PC-3 (cell line): ENCODE results near the gene KRT2. TPM values are rescaled to one million over a fixed set of nuclear protein-coding genes. Genes with fewer than 3 reads are reported as not detected.

Experiments used
- ATAC-seq: fragments of 200-7000 bp; cut with Tn5 transposase; 2 replicates; pipeline ENCODE4 v1.9.1; 2020; ENCODE audit warnings: mild to moderate bottlenecking, moderate library complexity
- BruUV-seq: library from RNA; stranded (reverse); fragments of 400-500 nt; replicated peaks from 2 replicates; lab custom pipeline; 2021; lab: Mats Ljungman, UMichigan
- CTCF ChIA-PET: fragments of 300-600 bp; sonication (Branson Sonifier 250); formaldehyde crosslinking; loops from one replicate; lab custom pipeline; 2022; ENCODE audit warnings: antibody characterized with exemption; lab: Charles Lee
- POLR2A ChIA-PET: fragments of 300-600 bp; sonication (Branson Sonifier 250); formaldehyde crosslinking; loops from one replicate; lab custom pipeline; 2022; ENCODE audit warnings: antibody characterized with exemption; ENCODE audit not compliant: unreplicated experiment; lab: Charles Lee
- DNase-seq: peaks from one replicate; pipeline ENCODE4 v3.0.0-alpha.2; 2015
- H2AFZ ChIP-seq: fragments of 300-600 bp; sonication (generic); 2 replicates; pipeline ENCODE4 v1.6.0; 2016; ENCODE audit warnings: antibody characterized with exemption, low read length
- H3F3A ChIP-seq: fragments of 300-600 bp; sonication (generic); one replicate; pipeline ENCODE4 v1.6.0; 2017; ENCODE audit warnings: antibody characterized with exemption, low read length, control low read depth, mild to moderate bottlenecking; ENCODE audit not compliant: unreplicated experiment
- H3K27ac ChIP-seq: fragments of 300-600 bp; sonication (generic); 2 replicates; pipeline ENCODE4 v1.5.1; 2016; ENCODE audit warnings: mild to moderate bottlenecking, low read length
- H3K27me3 ChIP-seq: fragments of 300-600 bp; sonication (generic); 2 replicates; pipeline ENCODE4 v1.6.1; 2016; ENCODE audit warnings: low read length, mixed read lengths
- H3K36me3 ChIP-seq: fragments of 300-600 bp; sonication (generic); 2 replicates; pipeline ENCODE4 v1.6.1; 2016; ENCODE audit warnings: low read depth, mixed run types, low read length, mixed read lengths
- H3K4me1 ChIP-seq: fragments of 300-600 bp; sonication (generic); 2 replicates; pipeline ENCODE4 v1.5.1; 2016; ENCODE audit warnings: low read length; ENCODE audit not compliant: insufficient read depth
- H3K4me2 ChIP-seq: fragments of 300-600 bp; sonication (generic); 2 replicates; pipeline ENCODE4 v1.6.0; 2016; ENCODE audit warnings: low read length
- H3K4me3 ChIP-seq: fragments of 300-600 bp; sonication (generic); 2 replicates; pipeline ENCODE4 v1.5.1; 2016; ENCODE audit warnings: mild to moderate bottlenecking, low read length, mixed read lengths
- H3K79me2 ChIP-seq: fragments of 300-600 bp; sonication (generic); 2 replicates; pipeline ENCODE4 v1.6.1; 2017; ENCODE audit warnings: low read length, mixed read lengths
- H3K9ac ChIP-seq: fragments of 300-600 bp; sonication (generic); 2 replicates; pipeline ENCODE4 v1.6.0; 2016; ENCODE audit warnings: mild to moderate bottlenecking, low read length
- H3K9me2 ChIP-seq: fragments of 300-600 bp; sonication (generic); replicated peaks from 2 replicates; pipeline ENCODE4 v1.6.1; 2016; ENCODE audit warnings: mixed run types, low read length, mixed read lengths
- H3K9me3 ChIP-seq: fragments of 300-600 bp; sonication (generic); 2 replicates; pipeline ENCODE4 v1.6.1; 2016; ENCODE audit warnings: low read length, mixed read lengths
- H4K20me1 ChIP-seq: fragments of 300-600 bp; sonication (generic); 2 replicates; pipeline ENCODE4 v1.6.1; 2016; ENCODE audit warnings: low read length, mixed read lengths
- EZH2 ChIP-seq: fragments of 300-600 bp; sonication (generic); IDR thresholded peaks from one replicate; pipeline ENCODE4 v1.6.1; 2017; ENCODE audit warnings: antibody characterized with exemption, mild to moderate bottlenecking, low read length; ENCODE audit not compliant: unreplicated experiment
- EZH2phosphoT487 ChIP-seq: fragments of 300-600 bp; sonication (generic); IDR thresholded peaks from 2 replicates; pipeline ENCODE4 v1.6.1; 2018; ENCODE audit warnings: mild to moderate bottlenecking, antibody characterized with exemption, low read length, borderline replicate concordance
- intact Hi-C: fragments of 100-400 bp; cut with micrococcal nuclease; formaldehyde crosslinking; loops from 2 replicates; pipeline ENCODE4 v1.9.0; 2023
- total RNA-seq: library from RNA; depleted of rRNA; stranded (reverse); fragments of >200 nt; gene quantifications from 2 replicates; pipeline ENCODE4 v1.2.3, GENCODE V29; 2014
- TF ChIP-seq, protein P1 (sequence below): fragments of 300-600 bp; sonication (generic); conservative IDR thresholded peaks from 2 replicates; pipeline ENCODE4 v1.5.1; 2017; ENCODE audit warnings: antibody characterized with exemption, low read depth, mild to moderate bottlenecking, low read length

The KRT2 gene
- total RNA-seq, 1 experiment from 2014 or later = not detected

DNA sequence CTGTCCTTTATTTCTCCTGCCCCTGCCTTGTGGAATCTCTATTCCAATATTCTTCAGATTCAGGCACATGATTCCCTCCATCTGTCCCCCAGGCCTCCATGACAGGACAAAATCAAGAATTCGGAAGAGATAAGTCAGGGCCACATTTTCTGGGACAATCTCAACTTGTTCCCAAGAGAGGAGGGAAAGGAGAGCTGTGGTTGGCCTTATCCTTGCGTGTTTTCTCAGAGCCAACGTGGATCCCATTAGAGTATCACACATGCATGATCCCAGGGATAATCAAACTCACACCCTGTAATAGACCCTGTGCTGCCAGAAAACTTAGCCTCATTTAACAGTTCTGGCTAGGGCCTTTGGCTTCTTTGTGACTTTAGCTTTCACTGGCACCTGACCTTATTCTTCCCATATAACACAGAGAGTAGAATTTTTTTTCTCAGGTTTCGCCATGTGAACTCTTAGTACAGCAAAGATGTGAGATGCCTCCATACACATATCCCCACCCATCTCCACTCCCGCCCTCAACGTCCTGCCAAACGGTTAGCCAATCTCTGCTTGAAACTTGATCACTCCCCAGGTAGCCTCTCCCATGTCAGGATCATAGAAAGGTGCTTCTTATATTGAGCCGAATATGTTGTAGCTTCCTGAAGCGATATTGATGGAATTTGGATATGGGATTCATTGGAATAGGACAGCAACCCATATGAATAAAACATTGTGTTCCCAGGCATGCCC lies 34.9 kb upstream of the KRT2 start:
- TF ChIP-seq, protein P1, sequence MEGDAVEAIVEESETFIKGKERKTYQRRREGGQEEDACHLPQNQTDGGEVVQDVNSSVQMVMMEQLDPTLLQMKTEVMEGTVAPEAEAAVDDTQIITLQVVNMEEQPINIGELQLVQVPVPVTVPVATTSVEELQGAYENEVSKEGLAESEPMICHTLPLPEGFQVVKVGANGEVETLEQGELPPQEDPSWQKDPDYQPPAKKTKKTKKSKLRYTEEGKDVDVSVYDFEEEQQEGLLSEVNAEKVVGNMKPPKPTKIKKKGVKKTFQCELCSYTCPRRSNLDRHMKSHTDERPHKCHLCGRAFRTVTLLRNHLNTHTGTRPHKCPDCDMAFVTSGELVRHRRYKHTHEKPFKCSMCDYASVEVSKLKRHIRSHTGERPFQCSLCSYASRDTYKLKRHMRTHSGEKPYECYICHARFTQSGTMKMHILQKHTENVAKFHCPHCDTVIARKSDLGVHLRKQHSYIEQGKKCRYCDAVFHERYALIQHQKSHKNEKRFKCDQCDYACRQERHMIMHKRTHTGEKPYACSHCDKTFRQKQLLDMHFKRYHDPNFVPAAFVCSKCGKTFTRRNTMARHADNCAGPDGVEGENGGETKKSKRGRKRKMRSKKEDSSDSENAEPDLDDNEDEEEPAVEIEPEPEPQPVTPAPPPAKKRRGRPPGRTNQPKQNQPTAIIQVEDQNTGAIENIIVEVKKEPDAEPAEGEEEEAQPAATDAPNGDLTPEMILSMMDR = no peak
- Histone ChIP-seq H3K4me2 (no peak overlapping the region), H3K9ac (no peak overlapping the region), H2AFZ (no peak overlapping the region), H3K9me2 (no peaks in the 10 kb centered on the region), H3K27me3 (peaks cover 54% of the 10 kb centered on the region), H3K79me2 (no peaks in the 10 kb centered on the region), H4K20me1 (no peaks in the 10 kb centered on the region), H3K27ac (no peak overlapping the region), H3K4me1 (peaks cover 14% of the 10 kb centered on the region), H3K4me3 (no peak overlapping the region), H3K36me3 (no peaks in the 10 kb centered on the region), H3K9me3 (no peaks in the 10 kb centered on the region), H3F3A (no peaks in the 10 kb centered on the region)
- BruUV-seq = no TSS peak
- ATAC-seq = no peak
- intact Hi-C loops = no loop called here
- ChIA-PET CTCF (no interaction called here), POLR2A (no interaction called here)
- no peak for DNase-seq

DNA sequence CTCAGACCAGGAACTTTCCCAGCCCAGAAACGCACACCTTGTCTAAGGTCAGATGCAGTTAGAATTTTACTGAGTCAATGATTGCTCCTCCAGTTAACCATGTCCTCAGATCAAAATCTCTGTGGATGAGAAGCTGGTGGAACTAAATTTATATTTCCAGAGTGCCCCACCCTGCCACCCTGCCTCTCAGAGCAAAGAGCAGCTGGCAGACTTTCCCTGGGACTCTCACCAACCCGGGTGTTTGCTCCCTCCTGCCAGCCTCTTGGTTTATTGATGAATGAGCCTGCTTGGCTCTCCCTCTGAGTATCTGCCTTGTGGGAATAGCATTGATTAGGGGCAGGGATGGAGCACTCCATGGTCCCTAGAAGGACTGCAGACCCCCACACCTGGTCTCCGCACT lies 34.1 kb upstream of the KRT2 start:
- TF ChIP-seq EZH2 (no peak), EZH2phosphoT487 (no peak)
- TF ChIP-seq, protein P1 = no peak
- H3K36me3 ChIP-seq = no peaks in the 10 kb centered on the region
- intact Hi-C loops = no loop called here
- H3K4me2 ChIP-seq = no peak overlapping the region
- DNase-seq (no peak), ATAC-seq (no peak)
- no peaks in the 10 kb centered on the region for H3F3A ChIP-seq
- no peaks in the 10 kb centered on the region for H3K79me2 ChIP-seq
- H3K9me2 ChIP-seq = no peaks in the 10 kb centered on the region
- BruUV-seq = no TSS peak
- H3K27me3 ChIP-seq = peaks cover 54% of the 10 kb centered on the region
- H4K20me1 ChIP-seq = no peaks in the 10 kb centered on the region
- ChIA-PET POLR2A (no interaction called here), CTCF (no interaction called here)
- no peaks in the 10 kb centered on the region for H3K9me3 ChIP-seq
- H2AFZ ChIP-seq = no peak overlapping the region
- peaks cover 11% of the 10 kb centered on the region for H3K4me1 ChIP-seq
- H3K4me3 ChIP-seq = no peak overlapping the region
- no peak overlapping the region for H3K9ac ChIP-seq
- H3K27ac ChIP-seq = no peak overlapping the region

DNA sequence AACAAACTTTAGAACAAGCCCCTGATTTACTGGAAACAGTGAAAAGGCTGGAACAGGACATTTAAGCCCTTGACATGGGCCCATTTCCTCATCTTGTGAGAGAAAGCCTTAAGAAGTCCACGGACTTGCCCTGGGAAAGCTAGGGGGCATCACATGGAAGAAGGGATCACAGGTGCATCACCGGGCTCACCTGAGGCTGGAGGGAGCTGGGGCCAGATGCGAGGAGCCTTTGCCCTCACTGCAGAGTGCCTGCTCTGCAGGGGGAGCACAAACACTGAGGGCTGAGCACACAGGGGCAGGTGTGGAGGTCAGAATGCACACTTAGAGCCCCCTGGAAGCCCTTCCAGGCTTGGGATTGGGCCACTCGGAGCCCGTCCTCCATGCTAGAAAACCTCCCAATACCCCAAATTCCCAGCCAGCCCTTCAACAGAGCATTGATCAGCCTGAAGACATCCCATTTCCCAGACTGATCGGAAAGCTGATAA lies 33.4 kb upstream of the KRT2 start:
- Histone ChIP-seq H3K4me1 (peaks cover 11% of the 10 kb centered on the region), H3K79me2 (no peaks in the 10 kb centered on the region), H3K27me3 (peaks cover 55% of the 10 kb centered on the region), H3K9me3 (no peaks in the 10 kb centered on the region), H3K27ac (no peak overlapping the region), H3K9me2 (no peaks in the 10 kb centered on the region), H3F3A (no peaks in the 10 kb centered on the region), H3K4me2 (no peak overlapping the region), H3K4me3 (no peak overlapping the region), H3K36me3 (no peaks in the 10 kb centered on the region), H4K20me1 (no peaks in the 10 kb centered on the region), H3K9ac (no peak overlapping the region), H2AFZ (no peak overlapping the region)
- POLR2A ChIA-PET = no interaction called here
- BruUV-seq = no TSS peak
- CTCF ChIA-PET = no interaction called here
- TF ChIP-seq, protein P1 = no peak
- TF ChIP-seq EZH2 (no peak), EZH2phosphoT487 (no peak)
- no peak for ATAC-seq
- intact Hi-C loops = no loop called here
- no peak for DNase-seq
